Neural crest cell (in vitro differentiated cells): Measurements from ENCODE around the gene HEMGN. TPM values are rescaled to one million over a fixed set of nuclear protein-coding genes. Genes with fewer than 3 reads are reported as not detected.

Source experiments
- DNase-seq: peaks from one replicate; pipeline ENCODE4 v3.0.0; 2021; ENCODE audit warnings: low read depth, mixed read lengths, low spot score
- H3K27ac Mint-ChIP-seq: one replicate; pipeline ENCODE4 v1.8.0; 2021; ENCODE audit warnings: mild to moderate bottlenecking, mixed read lengths; ENCODE audit not compliant: unreplicated experiment
- H3K27me3 Mint-ChIP-seq: 2 replicates; pipeline ENCODE4 v1.8.0; 2021; ENCODE audit warnings: low read depth, mild to moderate bottlenecking, mixed read lengths
- H3K36me3 Mint-ChIP-seq: 2 replicates; pipeline ENCODE4 v1.8.0; 2021; ENCODE audit warnings: low read depth, mild to moderate bottlenecking, mixed read lengths
- H3K4me1 Mint-ChIP-seq: 2 replicates; pipeline ENCODE4 v1.8.0; 2021; ENCODE audit warnings: mixed read lengths
- H3K4me3 Mint-ChIP-seq: one replicate; pipeline ENCODE4 v1.8.0; 2021; ENCODE audit warnings: mild to moderate bottlenecking, mixed read lengths
- H3K9me3 Mint-ChIP-seq: 2 replicates; pipeline ENCODE4 v1.8.0; 2021; ENCODE audit warnings: mixed read lengths
- CTCF ChIP-seq: fragments of 200-600 bp; sonication (generic); conservative IDR thresholded peaks from 2 replicates; pipeline ENCODE4 v1.5.0; 2021; ENCODE audit warnings: antibody characterized with exemption, mild to moderate bottlenecking
- total RNA-seq: library from RNA; stranded (reverse); gene quantifications from 2 replicates; pipeline ENCODE4 v1.2.1, GENCODE V29; 2021

The HEMGN gene
- total RNA-seq, 1 donor from 2014 or later = not detected

- no peaks in the 10 kb centered on the region for H3K9me3 Mint-ChIP-seq
- TF ChIP-seq CTCF = no peak
- H3K36me3 Mint-ChIP-seq = no peaks in the 10 kb centered on the region
- H3K27me3 Mint-ChIP-seq = peaks cover 39% of the 10 kb centered on the region
- peak overlapping the region; percentile 82 for H3K4me3 Mint-ChIP-seq
- H3K27ac Mint-ChIP-seq = peak overlapping the region; percentile 45
- peaks cover 53% of the 10 kb centered on the region for H3K4me1 Mint-ChIP-seq
- no peak for DNase-seq
Measured at GRCh38 chr9:97983589-97984187, 45.7 kb upstream of the HEMGN start.

GRCh38 chr9:97982683-97983588, 45.0 kb upstream of the HEMGN start, which contains the start of gene ANP32B:
TSS of gene ANP32B (plus strand) at chr9:97983341. CDS start at chr9:97983556, 215 bp downstream.
- no peaks in the 10 kb centered on the region for H3K36me3 Mint-ChIP-seq
- H3K4me3 Mint-ChIP-seq = peak within 1 kb of the TSS; percentile 82
- peaks cover 44% of the 10 kb centered on the region for H3K27me3 Mint-ChIP-seq
- peaks cover 47% of the 10 kb centered on the region for H3K4me1 Mint-ChIP-seq
- TF ChIP-seq CTCF = peak; percentile 83
- DNase-seq = peak; percentile 85
- no peaks in the 10 kb centered on the region for H3K9me3 Mint-ChIP-seq
- peak within 1 kb of the TSS; percentile 98 for H3K27ac Mint-ChIP-seq

DNA sequence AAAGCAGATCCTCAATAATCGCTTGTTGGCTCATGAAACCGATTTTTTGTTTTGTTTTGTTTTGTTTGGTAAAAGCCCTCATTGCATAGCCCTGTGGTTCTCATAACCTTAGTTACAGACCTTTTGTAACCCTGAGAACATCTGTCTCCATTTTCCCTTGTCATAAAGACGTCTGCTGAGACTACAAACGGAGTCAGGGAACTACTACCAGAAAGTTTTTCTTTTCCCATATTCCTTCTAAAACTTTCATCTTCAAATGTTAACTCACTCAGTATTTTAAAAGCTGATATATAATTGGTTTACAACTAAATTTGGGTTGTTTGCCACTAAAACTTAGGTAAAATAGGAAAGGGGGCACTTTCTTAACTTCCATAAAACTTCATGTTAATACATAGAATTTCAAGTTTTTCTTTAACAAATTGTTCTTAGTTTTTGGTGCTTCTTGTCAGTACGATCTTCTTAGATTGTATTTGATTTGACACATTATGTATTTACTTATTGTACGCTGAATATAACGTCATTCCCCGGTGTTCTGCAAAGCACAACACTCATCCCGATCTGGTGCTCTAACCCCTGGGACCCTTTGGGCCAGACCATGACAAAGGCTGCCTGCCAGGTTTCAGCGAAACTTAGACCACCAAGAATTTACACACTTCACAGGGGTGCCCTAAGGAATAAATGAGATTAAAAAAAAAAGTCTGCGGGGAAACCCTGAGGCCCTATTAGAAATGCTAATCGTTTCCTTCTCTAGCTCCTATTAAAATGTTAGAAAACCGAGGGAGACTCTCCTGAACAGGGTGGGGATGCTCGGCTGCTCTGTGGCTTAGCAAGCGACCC, 44.1 kb upstream of the HEMGN start:
- Mint-ChIP-seq H3K27me3 (peaks cover 47% of the 10 kb centered on the region), H3K4me1 (peaks cover 39% of the 10 kb centered on the region), H3K9me3 (no peaks in the 10 kb centered on the region), H3K27ac (peak overlapping the region; percentile 98), H3K36me3 (no peaks in the 10 kb centered on the region), H3K4me3 (peak overlapping the region; percentile 80)
- no peak for DNase-seq
- TF ChIP-seq CTCF = no peak

- peaks cover 45% of the 10 kb centered on the region for H3K27me3 Mint-ChIP-seq
- H3K4me1 Mint-ChIP-seq = peaks cover 32% of the 10 kb centered on the region
- peak overlapping the region; percentile 98 for H3K27ac Mint-ChIP-seq
- TF ChIP-seq CTCF = no peak
- peak; percentile 31 for DNase-seq
- H3K36me3 Mint-ChIP-seq = no peaks in the 10 kb centered on the region
- no peaks in the 10 kb centered on the region for H3K9me3 Mint-ChIP-seq
- H3K4me3 Mint-ChIP-seq = peak overlapping the region; percentile 80
Measured at GRCh38 chr9:97980918-97981845, 43.2 kb upstream of the HEMGN start.
